Mesenteric fat pad (tissue), 1 donor: ENCODE measurements around the gene TCEAL7. TPM values are rescaled to one million over a fixed set of nuclear protein-coding genes. Genes with fewer than 3 reads are reported as not detected.
"Not testable (repeated sequence)": the region's sequence is repeated elsewhere in the genome, so short reads cannot be mapped to it uniquely, and the experiment has no call there.

Source experiments
- DNase-seq: peaks from one replicate; pipeline ENCODE4 v3.0.0-alpha.2; 2020; ENCODE audit warnings: low spot score
- long read RNA-seq: library from polyadenylated mRNA; unstranded; transcript quantifications from one replicate; pipeline ENCODE4 v2.0.0, GENCODE V29; 2020
- total RNA-seq: library from RNA; stranded (reverse); fragmentation: NEBNext Ultra II Directional; extraction: Animal tissue kit (Norgen Biotek cat#: 25700); gene quantifications from one replicate; pipeline ENCODE4 v1.2.1, GENCODE V29; 2021
- donor health status: DM: yes; HTN: yes; CAD: no.

Gene TCEAL7
- total RNA-seq: 2.4 TPM
- long read RNA-seq, partial matches to known transcripts: 0 of 2 reads
- long read RNA-seq, other reads (novel, unspliced or antisense): 0 of 2 reads

DNA sequence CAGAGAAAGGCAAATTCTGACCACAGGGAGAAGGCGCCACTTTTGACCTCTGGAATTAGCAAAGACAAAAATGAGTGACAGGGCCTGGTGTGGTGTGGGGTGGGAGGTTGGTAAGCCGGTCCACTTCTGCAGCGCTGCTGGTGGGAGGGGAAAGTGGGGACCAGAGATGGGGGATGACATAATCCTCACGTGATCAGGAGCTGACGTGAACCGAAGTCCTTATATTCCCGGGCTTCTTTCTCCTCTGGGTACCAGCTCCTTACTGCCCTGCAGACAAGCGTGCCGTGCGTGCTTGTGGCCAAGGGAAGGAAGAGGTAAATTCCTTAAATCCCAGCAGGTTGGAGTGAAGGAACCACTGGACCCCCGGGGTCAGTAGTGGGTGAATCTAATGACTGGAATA lies at the start of gene TCEAL7:
TSS of gene TCEAL7 (plus strand) at position 249 of the 400 bp plus-strand sequence. CDS start 1,165 bp downstream, outside the sequence.
- no peak for DNase-seq

DNA sequence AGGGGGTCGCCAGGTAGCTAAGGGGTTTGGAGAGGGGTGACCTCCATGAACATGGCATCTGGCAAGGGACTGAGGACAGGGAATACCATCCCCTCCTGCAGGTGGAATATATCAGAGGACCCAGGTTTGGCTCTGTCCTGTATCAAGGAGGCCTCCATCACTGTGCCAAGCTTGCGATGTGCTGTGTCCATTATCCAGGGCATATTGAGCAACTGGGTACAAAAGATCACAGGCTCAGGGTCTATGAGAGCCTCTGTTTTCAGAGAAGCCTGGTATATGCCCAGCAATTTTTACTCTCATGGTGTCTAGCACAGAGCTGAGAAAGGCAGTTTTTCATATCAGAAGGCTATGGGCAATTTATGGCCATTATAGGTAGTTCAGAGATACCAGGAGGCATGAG lies 36.9 kb upstream of the TCEAL7 start:
- no peak for DNase-seq

GRCh38 chrX:103304705-103305104 lies 25.3 kb upstream of the TCEAL7 start:
- no peak for DNase-seq

GRCh38 chrX:103305666-103306065 lies 24.4 kb upstream of the TCEAL7 start:
- not testable (repeated sequence) for DNase-seq

DNA sequence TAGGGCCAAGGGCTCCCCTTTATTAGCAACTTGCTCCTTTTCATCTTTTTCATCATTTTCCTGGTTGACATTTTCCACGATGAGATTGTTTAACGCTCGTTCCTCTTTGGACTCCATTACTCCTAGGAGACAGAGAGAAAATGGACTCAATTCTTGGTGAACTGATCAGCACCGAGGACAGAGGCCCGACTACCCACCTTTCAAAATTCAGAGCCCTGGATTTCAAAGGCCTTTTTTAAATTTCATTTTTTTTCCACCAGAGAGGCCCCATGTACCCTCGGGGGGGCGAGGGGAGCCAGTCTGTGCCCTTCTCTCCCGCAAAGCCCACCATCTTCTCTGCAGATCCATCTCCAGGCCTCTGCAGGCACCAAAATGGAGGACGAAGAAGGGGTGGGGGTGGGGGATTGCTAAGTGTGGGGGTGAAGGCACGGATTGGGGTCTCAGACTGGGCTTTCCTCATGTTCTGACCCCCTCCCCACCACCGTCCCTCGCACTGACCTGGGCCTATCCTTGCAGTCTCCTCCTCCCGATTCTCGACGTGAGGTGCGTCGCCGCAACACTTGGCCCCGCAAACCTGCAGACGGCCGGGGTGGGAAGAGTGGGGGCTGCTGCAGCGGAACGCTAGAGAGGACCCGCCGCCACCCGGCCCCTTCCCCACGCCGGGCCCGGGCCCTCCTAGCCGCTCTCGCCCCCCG lies 20.0 kb upstream of the TCEAL7 start:
- DNase-seq: no peak

DNA sequence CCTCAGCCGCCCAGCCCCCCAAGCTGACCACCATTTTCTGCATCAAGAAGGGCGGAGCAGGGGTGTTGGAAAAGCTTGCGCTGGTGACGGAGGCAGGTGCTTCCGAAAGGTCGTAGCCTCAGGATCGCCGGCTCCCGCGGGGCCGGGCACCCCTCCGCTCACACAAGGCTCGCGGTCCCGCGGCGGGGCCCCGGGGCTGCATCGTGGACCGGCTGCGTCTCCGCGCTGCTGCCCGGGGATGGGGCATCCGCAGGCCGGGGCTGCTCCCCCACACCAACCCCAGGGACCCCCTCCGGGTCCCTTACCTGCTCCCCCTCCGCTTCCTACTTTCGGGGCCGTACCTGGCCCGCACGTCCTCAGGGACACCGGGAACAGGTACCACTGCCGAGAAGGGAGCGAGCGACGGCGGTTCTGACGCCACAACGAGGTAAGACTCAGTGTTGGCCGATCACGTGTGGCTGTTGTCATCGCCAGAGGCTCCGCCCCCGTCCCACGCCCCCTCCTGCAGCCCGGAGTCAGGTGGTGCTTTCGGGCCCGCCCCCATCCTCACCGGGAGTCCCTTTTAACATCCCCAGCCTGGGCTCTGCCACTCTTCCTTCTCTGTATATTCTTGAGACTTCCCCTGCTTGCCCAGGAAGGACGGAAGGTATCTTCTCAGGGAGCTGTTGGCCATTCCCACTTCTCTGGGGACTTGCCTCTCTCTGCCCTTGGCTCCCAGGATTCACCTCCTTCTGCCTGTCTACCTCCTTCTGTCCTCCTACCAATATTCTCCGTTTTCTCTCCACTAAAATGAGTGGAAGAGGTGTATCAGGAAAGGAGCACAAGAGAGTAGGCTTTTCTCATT lies 19.3 kb upstream of the TCEAL7 start, which contains the start of gene BEX2:
TSS of gene BEX2 (minus strand) at position 436 of the 844 bp plus-strand sequence. CDS start 1,014 bp downstream, outside the sequence.
- DNase-seq: no peak

- DNase-seq: no peak
Observed at GRCh38 chrX:103311399-103311780, 18.6 kb upstream of the TCEAL7 start.

DNA sequence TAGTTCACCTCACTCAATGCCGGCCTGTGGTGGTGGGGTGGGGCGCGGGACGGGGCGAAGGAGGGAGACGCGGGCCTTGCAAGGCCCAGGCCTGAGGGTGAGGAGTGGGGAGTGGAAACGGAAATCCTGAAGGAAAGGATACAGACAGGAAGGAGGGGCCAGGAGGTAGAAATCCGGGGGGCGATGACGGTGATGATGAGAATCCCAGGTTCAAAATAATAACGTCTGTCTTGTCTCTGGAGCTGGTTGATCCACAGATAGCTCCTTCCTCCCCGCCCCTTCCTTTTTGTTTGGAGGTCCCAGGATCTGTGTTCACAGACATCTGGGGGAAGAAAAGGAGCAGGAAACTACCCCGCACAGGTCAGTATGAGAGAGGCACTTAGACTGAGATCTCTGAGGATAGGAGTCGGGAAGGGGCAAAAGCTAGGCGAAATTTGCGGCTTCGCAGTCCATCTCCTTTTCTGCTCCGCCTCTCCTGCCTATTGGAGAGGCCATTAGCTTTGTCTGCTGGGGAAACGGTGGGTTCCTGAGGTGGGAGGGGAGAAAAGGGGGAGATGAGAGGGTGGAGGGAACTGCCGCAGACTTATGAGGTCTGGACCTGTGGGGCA lies 746 bp downstream of the TCEAL7 start:
- no peak for DNase-seq

GRCh38 chrX:103338663-103339062 lies 8.6 kb downstream of the TCEAL7 start:
- no peak for DNase-seq

DNA sequence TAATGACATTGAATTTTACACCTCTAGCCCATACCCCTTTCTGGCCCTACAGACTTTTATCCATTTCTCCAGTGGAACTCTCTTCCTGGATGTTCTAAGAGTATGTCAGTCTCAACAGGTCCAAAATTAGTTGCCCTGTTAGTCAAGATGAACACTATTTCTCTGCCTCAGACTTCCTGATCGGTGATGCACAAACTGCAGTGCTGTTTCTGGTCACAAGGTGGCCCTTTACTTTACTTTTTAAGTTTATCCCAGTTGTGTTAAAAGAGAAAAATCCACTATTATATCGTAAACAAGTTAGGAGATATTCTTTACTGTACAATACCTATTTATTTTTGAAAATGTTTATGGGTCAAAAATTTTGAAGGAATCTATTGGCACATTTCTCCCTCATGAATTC lies 13.1 kb downstream of the TCEAL7 start:
- DNase-seq: no peak

DNA sequence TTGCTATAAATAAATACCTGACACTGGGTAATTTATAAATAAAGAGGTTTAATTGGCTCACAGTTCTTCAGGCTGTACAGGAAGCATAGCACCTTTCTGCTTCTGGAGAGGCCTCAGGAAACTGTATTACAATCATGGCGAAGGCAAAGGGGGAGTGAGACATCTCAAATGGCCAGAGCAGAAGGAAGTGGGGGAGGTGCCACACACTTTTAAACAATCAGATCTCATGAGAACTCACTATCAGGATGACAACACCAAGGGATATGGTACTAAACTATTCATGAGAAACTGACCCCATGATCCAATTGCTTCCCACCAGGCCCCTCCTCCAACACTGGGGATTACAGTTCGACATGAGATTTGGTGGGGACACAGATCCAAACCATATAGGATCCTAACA lies 14.6 kb downstream of the TCEAL7 start:
- no peak for DNase-seq

DNA sequence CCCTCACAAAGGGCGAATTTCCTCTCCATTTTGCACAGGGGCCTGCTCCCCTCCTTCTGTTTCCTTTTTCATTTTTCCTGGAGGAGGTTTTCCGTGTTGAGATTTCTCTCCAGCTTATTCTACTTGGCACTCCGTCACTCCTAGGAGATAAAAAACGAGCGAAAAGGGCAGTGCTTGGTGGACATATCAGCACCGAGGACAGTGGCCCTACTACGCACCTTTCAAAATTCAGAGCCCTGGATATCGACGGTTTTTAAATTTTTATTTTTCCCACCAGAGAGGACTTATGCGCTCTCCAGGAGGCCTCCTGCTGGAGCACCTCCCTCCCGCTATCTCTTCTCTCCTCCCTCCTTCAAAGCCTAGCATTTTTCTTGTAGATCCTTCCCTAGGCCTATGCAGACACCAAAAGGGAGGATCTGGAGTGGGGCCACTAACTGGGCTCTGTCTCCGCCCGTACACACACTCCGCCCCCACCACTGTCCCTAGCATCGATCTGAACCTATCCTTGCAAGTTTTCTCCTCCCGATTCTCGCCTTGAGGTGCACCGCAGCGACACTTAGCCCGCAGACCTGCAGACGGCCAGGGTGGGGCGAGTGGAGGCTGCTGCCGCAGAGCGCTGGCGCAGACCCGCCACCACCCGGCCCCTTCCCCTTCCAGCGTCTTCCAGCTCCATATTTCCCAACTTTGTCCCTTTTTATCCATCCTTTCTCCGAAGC lies 17.8 kb downstream of the TCEAL7 start:
- no peak for DNase-seq

- DNase-seq: no peak
Observed at GRCh38 chrX:103356130-103356798, 26.2 kb downstream of the TCEAL7 start, which contains the start of gene TCEAL9. Gene TCEAL9, plus strand, starts transcription at chrX:103356506. Its CDS starts 1,179 bp downstream, at chrX:103357685.

DNA sequence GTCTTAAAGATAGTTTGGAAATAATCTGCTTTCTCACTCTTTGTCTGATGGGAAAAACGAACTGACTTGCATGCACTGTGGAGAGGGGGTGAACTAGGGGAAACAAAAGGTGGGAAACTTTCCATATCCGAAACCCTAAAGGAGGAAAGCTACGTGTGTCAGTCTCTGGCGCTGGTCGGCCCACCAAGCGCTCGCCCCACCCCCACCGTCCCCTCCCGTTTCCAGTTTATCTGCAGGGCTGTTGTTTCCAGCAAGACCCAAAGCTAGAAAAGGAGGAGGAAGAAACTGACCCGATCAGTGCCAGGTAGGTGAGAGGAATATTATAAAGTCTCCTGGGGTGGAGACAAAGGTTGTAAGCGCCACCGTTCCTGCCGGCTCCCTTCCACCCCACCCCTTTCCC lies 26.8 kb downstream of the TCEAL7 start:
- DNase-seq: no peak

DNA sequence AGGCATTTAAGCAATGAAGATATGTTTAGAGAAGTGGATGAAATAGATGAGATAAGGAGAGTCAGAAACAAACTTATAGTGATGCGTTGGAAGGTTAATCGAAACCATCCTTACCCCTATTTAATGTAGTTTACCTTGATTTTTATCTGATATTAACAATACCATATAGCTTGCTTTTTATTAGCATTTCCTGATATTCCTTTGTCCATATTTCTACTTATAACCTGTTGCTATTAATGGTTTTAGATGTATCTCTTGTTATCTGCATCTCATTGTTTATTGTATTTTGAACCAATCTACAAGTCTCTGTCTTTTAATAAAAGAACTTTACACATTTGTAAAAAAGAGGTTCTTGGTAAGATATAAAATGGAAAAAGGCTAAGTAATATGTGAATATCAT lies 27.8 kb downstream of the TCEAL7 start:
- DNase-seq: no peak

DNA sequence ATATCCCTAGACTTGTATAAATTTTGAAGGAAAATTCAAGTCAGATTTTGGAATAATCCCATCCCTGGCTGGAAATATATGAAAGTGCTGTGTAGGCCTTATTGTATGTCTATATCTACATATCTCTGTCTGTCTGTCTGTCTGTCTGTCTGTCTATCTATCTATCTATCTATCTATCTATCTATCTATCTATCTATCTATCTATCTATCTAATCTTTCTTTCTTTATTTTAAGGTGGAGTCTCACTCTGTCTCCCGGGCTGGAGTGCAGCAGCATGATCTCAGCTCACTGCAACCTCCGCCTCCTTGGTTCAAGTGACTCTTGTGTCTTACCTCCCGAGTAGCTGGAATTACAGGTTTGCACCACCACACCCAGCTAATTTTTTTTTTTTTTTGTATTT lies 29.6 kb downstream of the TCEAL7 start:
- not testable (repeated sequence) for DNase-seq

DNA sequence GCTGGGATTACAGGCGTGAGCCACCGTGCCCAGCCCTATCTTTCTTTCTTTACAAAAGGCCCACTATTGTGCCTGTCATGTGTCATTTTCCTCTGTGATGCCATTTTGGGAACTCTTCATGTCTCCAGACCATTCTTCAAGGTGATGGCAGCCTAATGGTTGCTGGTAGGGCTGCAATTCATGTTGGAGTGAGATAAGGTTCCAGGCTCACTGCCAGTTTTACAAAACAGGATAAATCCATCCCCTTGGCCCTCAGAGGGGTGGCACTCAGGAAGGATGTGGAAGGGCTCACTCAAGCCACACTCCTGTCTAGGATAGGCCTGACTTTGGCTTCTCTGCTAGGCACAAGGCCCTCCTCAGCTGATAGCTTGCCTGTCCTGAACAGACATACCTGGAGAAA lies 30.1 kb downstream of the TCEAL7 start:
- DNase-seq: no peak

GRCh38 chrX:103360916-103361315 lies 30.9 kb downstream of the TCEAL7 start:
- DNase-seq: no peak

DNA sequence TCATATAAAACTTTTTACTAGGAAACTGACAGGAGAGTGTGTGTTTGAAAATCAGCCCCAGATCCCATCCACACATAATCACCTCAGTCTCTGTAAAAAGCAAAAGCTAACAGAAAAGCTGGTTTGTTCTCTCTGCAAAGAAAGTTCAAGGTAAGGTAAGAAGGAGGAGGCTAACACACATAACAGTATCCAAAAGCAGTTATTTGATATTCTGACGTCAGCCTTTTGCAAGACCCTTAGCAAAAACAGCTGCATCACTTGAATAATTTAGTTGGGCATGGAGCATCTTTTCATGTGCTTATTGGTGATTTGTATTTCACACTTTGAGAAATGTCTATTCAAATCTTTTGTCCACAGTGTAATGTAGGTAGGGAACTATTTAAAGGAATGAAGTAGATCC lies 31.8 kb downstream of the TCEAL7 start:
- no peak for DNase-seq

DNA sequence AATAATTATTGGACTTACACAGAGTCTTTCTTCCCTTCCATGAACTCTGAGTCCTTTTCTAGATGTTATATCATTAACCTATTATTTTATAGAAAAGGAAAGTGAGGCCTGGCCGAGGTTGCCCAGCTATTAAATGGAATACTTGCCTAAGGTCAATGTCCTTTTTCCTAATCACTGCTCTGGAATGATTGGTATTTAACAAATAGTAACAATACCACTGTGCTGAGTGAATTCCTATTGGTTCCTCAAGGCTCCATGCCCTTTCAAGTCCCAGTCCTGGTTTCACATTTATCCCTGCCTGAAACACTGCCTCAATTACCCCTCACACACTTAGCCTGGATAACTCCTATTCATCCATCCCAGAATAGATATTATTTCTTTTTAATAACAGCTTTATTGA lies 32.4 kb downstream of the TCEAL7 start:
- no peak for DNase-seq

GRCh38 chrX:103363046-103363445 lies 33.0 kb downstream of the TCEAL7 start:
- DNase-seq: no peak
